GM12878 (cell line): ENCODE results near the gene SLC5A8. TPM values are rescaled to one million over a fixed set of nuclear protein-coding genes. Genes with fewer than 3 reads are reported as not detected.

Experiments used
- ATAC-seq: fragments of 200-7000 bp; cut with Tn5 transposase; 3 replicates; pipeline ENCODE4 v1.9.1; 2020; ENCODE audit warnings: mild to moderate bottlenecking, moderate library complexity
- BruUV-seq: library from RNA; stranded (reverse); fragments of 400-500 nt; replicated peaks from 2 replicates; lab custom pipeline; 2021; lab: Mats Ljungman, UMichigan
- CTCF ChIA-PET: fragments of 300-600 bp; sonication (Branson Sonifier 250); formaldehyde crosslinking; extraction: SDS; loops from one replicate; lab custom pipeline; 2021; ENCODE audit warnings: inconsistent platforms; lab: Yijun Ruan, JAX
- POLR2A ChIA-PET: fragments of 350-600 bp; formaldehyde crosslinking; extraction: SDS; loops from one replicate; lab custom pipeline; 2021; ENCODE audit warnings: inconsistent platforms; lab: Charles Lee
- RAD21 ChIA-PET: fragments of 300-600 bp; sonication (Branson Sonifier 250); formaldehyde crosslinking; loops from one replicate; lab custom pipeline; 2023; ENCODE audit warnings: antibody characterized with exemption; ENCODE audit not compliant: unreplicated experiment; lab: Charles Lee
- SMC1A ChIA-PET: fragments of 300-600 bp; sonication (Branson Sonifier 250); formaldehyde crosslinking; loops from one replicate; lab custom pipeline; 2023; ENCODE audit not compliant: unreplicated experiment, uncharacterized antibody; lab: Charles Lee
- DNase-seq: peaks from one replicate; pipeline ENCODE4 v3.0.0-alpha.2; 2011; ENCODE audit warnings: low read depth, low spot score
- FAIRE-seq: peaks from 3 replicates; lab custom pipeline; 2011; peaks lifted over from hg19 to GRCh38; lab: Jason Lieb, UNC
- H2AFZ ChIP-seq: 2 replicates; pipeline ENCODE4 v1.6.0; 2011; ENCODE audit warnings: low read depth, low read length, control low read depth; ENCODE audit not compliant: control insufficient read depth
- H3K27ac ChIP-seq: 2 replicates; pipeline ENCODE4 v1.5.1; 2011; ENCODE audit warnings: control low read depth; ENCODE audit not compliant: control insufficient read depth, insufficient read depth
- H3K27me3 ChIP-seq, 2 experiments: replicated peaks in 1 of 2; 2 replicates each; pipeline versions ENCODE4 v1.6.0 to v1.6.1; 2011; ENCODE audit warnings: low read length in 1 of 2; ENCODE audit not compliant: control insufficient read depth in 2 of 2, insufficient read depth in 2 of 2
- H3K36me3 ChIP-seq, 2 experiments: 2 replicates each; pipeline ENCODE4 v1.5.1; 2011; ENCODE audit warnings: low read length in 1 of 2; ENCODE audit not compliant: control insufficient read depth in 2 of 2, insufficient read depth in 2 of 2
- H3K4me1 ChIP-seq: 2 replicates; pipeline ENCODE4 v1.6.1; 2011; ENCODE audit warnings: mild to moderate bottlenecking, low read length, moderate library complexity, mixed read lengths; ENCODE audit not compliant: control insufficient read depth, insufficient read depth
- H3K4me2 ChIP-seq: 2 replicates; pipeline ENCODE4 v1.6.0; 2011; ENCODE audit warnings: control low read depth; ENCODE audit not compliant: control insufficient read depth, insufficient read depth
- H3K4me3 ChIP-seq: fragments of 200-600 bp; sonication (generic); 2 replicates; pipeline ENCODE4 v1.5.1; 2016
- H3K79me2 ChIP-seq: 2 replicates; pipeline ENCODE4 v1.6.0; 2011; ENCODE audit warnings: low read length; ENCODE audit not compliant: control insufficient read depth, insufficient read depth
- H3K9ac ChIP-seq: 2 replicates; pipeline ENCODE4 v1.8.0; 2011; ENCODE audit warnings: low read length, control low read depth, mixed read lengths; ENCODE audit not compliant: control insufficient read depth, insufficient read depth
- H3K9me3 ChIP-seq: replicated peaks from 3 replicates; pipeline ENCODE4 v1.5.1; 2011; ENCODE audit warnings: mild to moderate bottlenecking, low read length; ENCODE audit not compliant: control insufficient read depth, insufficient read depth
- H4K20me1 ChIP-seq: 2 replicates; pipeline ENCODE4 v1.6.0; 2011; ENCODE audit not compliant: control insufficient read depth, insufficient read depth
- MEF2B ChIP-seq: fragments of 450-650 bp; IDR thresholded peaks from 2 replicates; pipeline ENCODE4 v1.6.1; 2018; ENCODE audit warnings: mild to moderate bottlenecking, moderate library complexity; ENCODE audit not compliant: partially characterized antibody, poor library complexity, severe bottlenecking
- NFIC ChIP-seq: IDR thresholded peaks from 2 replicates; pipeline ENCODE4 v1.6.1; 2012; ENCODE audit warnings: low read depth, mild to moderate bottlenecking, inconsistent platforms, low read length, moderate library complexity
- ZBTB4 ChIP-seq: fragments of 450-650 bp; formaldehyde crosslinking; IDR thresholded peaks from 2 replicates; pipeline ENCODE4 v1.4.0; 2022; ENCODE audit warnings: mild to moderate bottlenecking, moderate library complexity
- ZNF207 ChIP-seq: fragments of 450-650 bp; IDR thresholded peaks from 2 replicates; pipeline ENCODE4 v1.6.1; 2014; ENCODE audit warnings: antibody characterized with exemption, mild to moderate bottlenecking, borderline replicate concordance
- WGBS: methylation state at CpG from one replicate; pipeline ENCODE4 v1.1.6; 2016; ENCODE audit warnings: low lambda C conversion rate; ENCODE audit not compliant: insufficient replicate concordance, insufficient coverage; ENCODE audit errors: missing lambda C conversion rate; 5-methylcytosine and 5-hydroxymethylcytosine counted together
- in situ Hi-C: fragments of 300-500 bp; cut with MboI; formaldehyde crosslinking; loops from 9 replicates; pipeline ENCODE4 v1.14.3; 2018; ENCODE audit warnings: mixed read lengths
- intact Hi-C: fragments of 100-400 bp; cut with micrococcal nuclease; formaldehyde crosslinking; loops from one replicate; pipeline ENCODE4 v1.14.2; 2022; ENCODE audit not compliant: unreplicated experiment
- polyA plus RNA-seq, 11 experiments: library from polyadenylated mRNA; depleted of rRNA in 4 of 11; unstranded in 6 of 11; stranded (reverse) in 5 of 11; fragments of >200 nt; fragmentation: Nextera tagmentation in 4 of 11; fragmentation: Illumina TruSeq in 1 of 11; extraction: Ambion mirVana in 4 of 11; extraction: Trizol in 1 of 11; gene quantifications; 1 replicate in 1 of 11; 2 replicates in 10 of 11; pipeline versions ENCODE4 v1.2.1 to v1.2.3, GENCODE V29; 2011 to 2016; ENCODE audit warnings: inconsistent platforms in 2 of 11, missing spikeins in 2 of 11, low read depth in 1 of 11
- total RNA-seq, 4 experiments: library from RNA; depleted of rRNA in 3 of 4; stranded (reverse); fragments of >200 nt in 3 of 4; fragmentation: Illumina TruSeq in 1 of 4; extraction: Trizol in 1 of 4; gene quantifications; 2 replicates each; pipeline versions ENCODE4 v1.2.1 to v1.2.3, GENCODE V29; 2013 to 2021
- TF ChIP-seq, protein P1 (sequence below): IDR thresholded peaks from 2 replicates; pipeline ENCODE4 v1.6.1; 2012; ENCODE audit warnings: mild to moderate bottlenecking, low read depth, low read length

The SLC5A8 gene
- total and polyA plus RNA-seq, 10 of the 15 experiments (the other 5 are each of a cell fraction or from before 2014, with no cell fraction given), result not detected

- intact Hi-C loops, result no loop called here
- ChIA-PET POLR2A (no interaction called here), RAD21 (no interaction called here)
- TF ChIP-seq NFIC (no peak), MEF2B (no peak), ZNF207 (no peak), ZBTB4 (CRISPR knock-in tag) (no peak)
- TF ChIP-seq, protein P1, sequence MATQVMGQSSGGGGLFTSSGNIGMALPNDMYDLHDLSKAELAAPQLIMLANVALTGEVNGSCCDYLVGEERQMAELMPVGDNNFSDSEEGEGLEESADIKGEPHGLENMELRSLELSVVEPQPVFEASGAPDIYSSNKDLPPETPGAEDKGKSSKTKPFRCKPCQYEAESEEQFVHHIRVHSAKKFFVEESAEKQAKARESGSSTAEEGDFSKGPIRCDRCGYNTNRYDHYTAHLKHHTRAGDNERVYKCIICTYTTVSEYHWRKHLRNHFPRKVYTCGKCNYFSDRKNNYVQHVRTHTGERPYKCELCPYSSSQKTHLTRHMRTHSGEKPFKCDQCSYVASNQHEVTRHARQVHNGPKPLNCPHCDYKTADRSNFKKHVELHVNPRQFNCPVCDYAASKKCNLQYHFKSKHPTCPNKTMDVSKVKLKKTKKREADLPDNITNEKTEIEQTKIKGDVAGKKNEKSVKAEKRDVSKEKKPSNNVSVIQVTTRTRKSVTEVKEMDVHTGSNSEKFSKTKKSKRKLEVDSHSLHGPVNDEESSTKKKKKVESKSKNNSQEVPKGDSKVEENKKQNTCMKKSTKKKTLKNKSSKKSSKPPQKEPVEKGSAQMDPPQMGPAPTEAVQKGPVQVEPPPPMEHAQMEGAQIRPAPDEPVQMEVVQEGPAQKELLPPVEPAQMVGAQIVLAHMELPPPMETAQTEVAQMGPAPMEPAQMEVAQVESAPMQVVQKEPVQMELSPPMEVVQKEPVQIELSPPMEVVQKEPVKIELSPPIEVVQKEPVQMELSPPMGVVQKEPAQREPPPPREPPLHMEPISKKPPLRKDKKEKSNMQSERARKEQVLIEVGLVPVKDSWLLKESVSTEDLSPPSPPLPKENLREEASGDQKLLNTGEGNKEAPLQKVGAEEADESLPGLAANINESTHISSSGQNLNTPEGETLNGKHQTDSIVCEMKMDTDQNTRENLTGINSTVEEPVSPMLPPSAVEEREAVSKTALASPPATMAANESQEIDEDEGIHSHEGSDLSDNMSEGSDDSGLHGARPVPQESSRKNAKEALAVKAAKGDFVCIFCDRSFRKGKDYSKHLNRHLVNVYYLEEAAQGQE, result no peak
- TF ChIP-seq, all 136 proteins: peak for 0
- Histone ChIP-seq H3K27me3 (no peaks in the 10 kb centered on the region), H3K4me3 (no peak overlapping the region), H3K79me2 (no peaks in the 10 kb centered on the region), H3K27ac (no peak overlapping the region), H3K4me1 (no peaks in the 10 kb centered on the region), H4K20me1 (no peaks in the 10 kb centered on the region), H3K9me3 (no peaks in the 10 kb centered on the region), H2AFZ (no peak overlapping the region), H3K36me3 (no peaks in the 10 kb centered on the region), H3K9ac (no peak overlapping the region), H3K4me2 (no peak overlapping the region)
- DNase-seq (no peak), FAIRE-seq (no peak), ATAC-seq (no peak)
- no TSS peak for BruUV-seq
- CTCF ChIA-PET, result no interaction called here
- in situ Hi-C loops, result no loop called here
- SMC1A ChIA-PET, result no interaction called here
- WGBS, result 0% methylated on average over 1 of the region's 1 CpG
Observed at GRCh38 chr12:101221301-101221700, 11.3 kb upstream of the SLC5A8 start.
